GM19467 (cell line): ENCODE results near the gene NFIX.

Experiments
- ATAC-seq: cut with Tn5 transposase; IDR thresholded peaks from one replicate; pipeline ENCODE4 v1.9.1; 2021; ENCODE audit warnings: mild to moderate bottlenecking, moderate library complexity; ENCODE audit not compliant: unreplicated experiment

NFIX gene

GRCh38 chr19:13033819-13034611 is 38.7 kb downstream of the NFIX start:
- ATAC-seq: no peak

DNA sequence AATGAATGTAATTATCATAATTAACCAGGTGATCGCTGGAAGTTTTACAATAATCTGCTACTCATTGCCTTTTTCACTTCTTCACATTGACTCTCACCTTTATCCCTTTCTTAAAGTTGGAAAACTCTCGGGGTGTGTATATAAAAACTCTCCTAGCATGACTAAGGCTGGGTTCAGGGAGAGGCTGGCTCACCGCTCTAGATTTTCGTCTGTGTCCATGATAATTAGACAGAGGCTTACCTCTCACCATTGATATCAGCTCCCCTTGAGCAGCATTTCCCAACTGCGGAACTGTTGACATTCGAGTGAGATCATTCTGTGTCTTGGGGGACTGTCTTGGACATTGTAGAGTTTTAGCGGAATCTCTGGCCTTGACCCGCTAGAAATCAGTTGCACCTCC is 39.4 kb downstream of the NFIX start:
- ATAC-seq: no peak

DNA sequence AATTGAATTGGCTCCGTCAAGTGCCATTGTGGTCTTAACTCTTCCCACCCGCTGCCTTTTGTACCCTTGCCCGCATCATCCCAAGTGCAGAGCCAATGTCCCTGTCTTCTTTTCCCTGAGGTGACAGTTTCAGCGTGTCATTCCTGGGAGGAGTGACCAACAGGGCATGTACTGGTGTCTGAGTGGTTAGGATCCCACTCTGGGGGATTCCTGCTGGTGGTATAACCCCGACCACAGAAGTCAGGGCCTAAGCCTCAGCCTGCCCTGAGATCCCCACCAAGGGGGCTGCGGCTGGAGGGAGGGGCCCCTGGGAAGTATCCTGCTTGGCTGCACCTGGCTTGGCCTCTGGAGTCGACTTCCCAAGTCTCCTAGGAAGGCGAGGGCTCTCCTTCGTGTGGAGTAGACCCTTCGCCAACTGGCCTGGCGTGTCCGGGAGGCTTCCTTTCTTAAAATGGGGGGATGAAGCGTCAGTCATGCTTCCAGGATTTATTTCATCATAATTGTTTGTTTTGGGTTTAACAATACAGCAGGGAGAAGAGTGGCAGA is 40.6 kb downstream of the NFIX start:
- ATAC-seq: no peak

DNA sequence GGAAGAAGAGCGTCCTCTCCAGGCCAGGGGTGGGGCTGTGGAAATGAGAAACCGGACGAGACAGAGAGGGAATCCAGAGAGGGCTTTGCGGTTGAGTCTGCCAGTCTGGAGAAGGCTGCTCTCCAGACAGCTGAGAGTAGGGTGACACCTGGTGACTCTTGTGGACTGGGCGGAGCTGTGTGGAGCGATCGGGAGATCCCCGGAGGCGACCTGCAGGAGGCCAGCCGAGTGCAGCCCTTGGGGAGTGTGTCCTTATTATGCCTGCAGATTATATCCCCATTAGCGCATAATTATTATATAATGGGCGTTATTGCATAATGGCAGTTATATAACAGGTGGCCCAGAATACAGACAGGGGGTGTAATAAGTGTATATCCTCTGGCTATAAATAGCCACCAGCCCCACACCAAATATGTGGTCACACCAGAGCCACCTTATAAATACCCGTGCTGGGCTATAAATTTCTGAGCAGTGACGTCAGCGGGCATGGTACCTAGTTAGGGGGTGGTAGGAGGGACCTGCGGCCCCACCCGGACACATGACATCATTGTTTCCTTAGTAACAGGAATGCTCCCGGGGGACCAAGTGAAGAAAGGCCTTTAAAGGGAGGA is 41.2 kb downstream of the NFIX start:
- ATAC-seq: no peak

GRCh38 chr19:13037161-13037560 is 41.9 kb downstream of the NFIX start:
- ATAC-seq: no peak

DNA sequence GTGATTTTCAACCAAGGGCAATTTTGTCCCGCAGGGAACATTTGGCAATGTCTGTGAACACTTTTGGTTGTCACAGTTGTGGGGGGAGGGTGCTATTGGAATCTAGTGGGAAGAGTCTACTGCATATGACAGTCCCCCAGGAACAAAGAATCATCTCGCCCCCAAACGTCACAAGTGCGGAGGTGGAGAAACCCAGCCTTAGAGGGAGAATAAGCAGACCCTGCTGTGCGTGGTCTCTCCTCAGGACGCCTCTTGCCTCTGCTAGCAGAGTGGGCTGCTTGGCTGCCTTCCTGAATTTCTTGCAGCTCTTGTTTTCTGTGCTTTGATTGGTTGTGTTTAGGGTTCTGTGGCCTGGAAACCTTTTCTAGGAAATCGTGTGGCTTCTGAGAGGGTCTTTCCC is 42.5 kb downstream of the NFIX start:
- ATAC-seq: no peak

GRCh38 chr19:13038306-13039210 is 43.3 kb downstream of the NFIX start:
- no peak for ATAC-seq

GRCh38 chr19:13039211-13039789 is 44.0 kb downstream of the NFIX start:
- ATAC-seq: no peak

DNA sequence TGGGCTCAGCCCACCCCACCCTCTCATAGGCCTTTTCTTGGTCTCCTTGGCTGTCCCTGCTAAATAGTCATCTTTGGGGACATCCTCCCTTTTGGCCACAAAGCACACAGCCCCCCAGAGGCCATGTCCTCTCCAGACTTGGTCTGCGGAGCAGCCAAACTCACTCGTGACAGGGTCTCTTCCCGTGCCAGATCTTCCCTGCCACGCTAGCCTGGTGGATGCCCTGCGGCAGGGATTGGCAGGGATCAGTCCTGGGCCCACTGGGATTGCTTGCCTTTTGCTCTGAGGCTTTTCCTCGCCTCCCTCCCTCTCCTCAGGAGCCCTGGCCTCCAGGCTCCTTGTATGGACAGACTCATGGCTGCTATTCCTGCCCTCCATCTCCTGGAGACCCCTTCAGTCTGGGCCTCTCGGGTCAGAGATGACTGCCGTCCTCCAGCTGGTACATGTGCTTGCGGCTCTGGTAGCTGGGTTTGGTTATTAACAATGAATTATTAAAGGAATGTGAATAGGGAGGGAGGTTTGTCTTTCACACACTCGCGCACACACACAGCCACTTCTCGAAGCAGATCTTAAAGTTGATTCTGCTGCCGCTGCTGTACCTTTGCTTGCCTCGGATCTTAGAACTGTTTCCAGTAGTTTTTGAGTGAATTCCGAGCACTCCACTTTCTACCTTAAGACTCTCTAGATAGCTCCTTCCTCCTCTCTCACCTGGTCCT is 45.1 kb downstream of the NFIX start:
- no peak for ATAC-seq

GRCh38 chr19:13040948-13041292 is 45.6 kb downstream of the NFIX start:
- no peak for ATAC-seq

GRCh38 chr19:13042443-13043130 is 47.3 kb downstream of the NFIX start:
- ATAC-seq: no peak

DNA sequence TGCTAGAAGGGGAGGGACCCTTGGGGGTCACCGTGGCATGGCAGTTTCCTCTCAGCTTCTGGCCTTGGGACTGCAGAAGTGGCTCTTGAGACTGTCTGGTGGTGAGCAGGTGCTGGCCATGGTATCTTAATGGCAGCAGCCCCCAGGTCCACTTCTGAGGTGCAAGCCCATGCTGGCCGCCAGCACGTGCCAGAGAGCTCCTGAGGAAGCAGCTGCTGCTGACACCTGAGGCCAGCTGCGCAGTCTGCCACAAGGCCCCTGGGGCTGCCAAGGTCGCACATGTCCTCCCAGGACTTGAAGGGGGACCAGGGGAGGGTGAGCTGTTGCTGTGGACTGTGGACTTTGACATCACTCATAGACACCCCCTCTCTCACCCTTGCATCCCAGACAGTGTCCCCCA is 48.0 kb downstream of the NFIX start:
- ATAC-seq: no peak

GRCh38 chr19:13044231-13044836 is 49.1 kb downstream of the NFIX start:
- no peak for ATAC-seq

GRCh38 chr19:13045812-13046211 is 50.5 kb downstream of the NFIX start:
- no peak for ATAC-seq

DNA sequence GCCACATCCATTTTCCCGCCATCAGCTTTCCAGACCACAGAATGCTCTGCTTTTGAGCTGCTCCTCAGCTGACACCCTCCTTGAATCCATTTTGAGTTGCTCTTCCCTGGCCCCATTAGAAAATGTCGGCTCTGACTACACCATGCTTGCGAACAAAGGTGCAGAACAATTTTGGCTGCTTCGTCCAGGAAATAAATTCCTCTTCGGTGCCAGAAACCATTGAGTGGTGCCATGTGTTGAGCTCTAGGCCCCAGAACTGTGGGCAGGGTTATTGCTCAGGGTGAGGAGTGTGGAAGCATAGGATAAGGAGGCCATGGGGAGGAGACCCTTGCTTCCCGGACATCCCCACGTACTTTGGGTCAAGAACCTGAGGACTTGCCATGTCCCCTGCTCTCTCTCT is 52.1 kb downstream of the NFIX start:
- no peak for ATAC-seq

GRCh38 chr19:13050274-13050673 is 55.0 kb downstream of the NFIX start:
- no peak for ATAC-seq

GRCh38 chr19:13051557-13052165 is 56.4 kb downstream of the NFIX start:
- ATAC-seq: no peak

- no peak for ATAC-seq
Observed at GRCh38 chr19:13052447-13053175, 57.3 kb downstream of the NFIX start.
